K562 (cell line): ENCODE data around the gene TSPAN15. TPM values are rescaled to one million over a fixed set of nuclear protein-coding genes. Genes with fewer than 3 reads are reported as not detected.
A peak's percentile ranks its signal among the peaks of the same experiment; 100 is the strongest.

Experiments
- ATAC-seq: fragments of 200-7000 bp; cut with Tn5 transposase; 3 replicates; pipeline ENCODE4 v1.9.1; 2020; ENCODE audit warnings: moderate library complexity
- BruUV-seq: library from RNA; stranded (reverse); fragments of 400-500 nt; replicated peaks from 2 replicates; lab custom pipeline; 2021; lab: Mats Ljungman, UMichigan
- CTCF ChIA-PET: fragments of 300-600 bp; formaldehyde crosslinking; extraction: SDS; loops from one replicate; lab custom pipeline; 2021; ENCODE audit warnings: low intra/inter-chr PET ratio; lab: Yijun Ruan, JAX
- POLR2A ChIA-PET: fragments of 300-600, 350-650 bp; sonication (Branson Sonifier 250); formaldehyde crosslinking; extraction: SDS; loops from one replicate; lab custom pipeline; 2021; ENCODE audit warnings: antibody characterized with exemption, inconsistent platforms; lab: Yijun Ruan, JAX
- DNase-seq, 4 experiments: peaks; one replicate each; pipeline versions ENCODE4 v3.0.0 to v3.0.0-alpha.2; 2011 to 2018; ENCODE audit warnings: low spot score in 3 of 4, mixed read lengths in 3 of 4; ENCODE audit errors: extremely low read depth in 1 of 4
- FAIRE-seq: peaks from 2 replicates; lab custom pipeline; 2011; peaks lifted over from hg19 to GRCh38; lab: Jason Lieb, UNC
- H2AFZ ChIP-seq: 2 replicates; pipeline ENCODE4 v1.6.0; 2011; ENCODE audit warnings: low read depth, low read length, control low read depth, inconsistent platforms
- H3K27ac ChIP-seq: fragments of 200-600 bp; 3 replicates; pipeline ENCODE4 v1.8.0; 2011; ENCODE audit warnings: low read depth, mild to moderate bottlenecking, control low read depth, inconsistent platforms, low read length, moderate library complexity, mixed read lengths; ENCODE audit errors: extremely low read depth
- H3K27me3 ChIP-seq, 2 experiments: fragments of 300-600 bp in 1 of 2; 2 replicates in 1 of 2; 3 replicates in 1 of 2; pipeline versions ENCODE4 v1.6.0 to v1.8.0; 2011; ENCODE audit warnings: inconsistent platforms in 2 of 2, low read length in 2 of 2, mild to moderate bottlenecking in 1 of 2, mixed read lengths in 1 of 2, moderate library complexity in 1 of 2; ENCODE audit not compliant: control insufficient read depth in 2 of 2, insufficient read depth in 2 of 2
- H3K36me3 ChIP-seq: fragments of 300-600 bp; 3 replicates; pipeline ENCODE4 v1.8.0; 2011; ENCODE audit warnings: mild to moderate bottlenecking, low read length, inconsistent platforms; ENCODE audit not compliant: control insufficient read depth, insufficient read depth
- H3K4me1 ChIP-seq, 2 experiments: fragments of 200-600 bp in 1 of 2; replicated peaks in 1 of 2; 2 replicates in 1 of 2; 3 replicates in 1 of 2; pipeline versions ENCODE4 v1.5.1 to v1.8.0; 2011; ENCODE audit warnings: inconsistent platforms in 2 of 2, low read length in 2 of 2, mild to moderate bottlenecking in 1 of 2, mixed read lengths in 1 of 2, moderate library complexity in 1 of 2; ENCODE audit not compliant: control insufficient read depth in 2 of 2, insufficient read depth in 2 of 2
- H3K4me2 ChIP-seq: 2 replicates; pipeline ENCODE4 v1.6.1; 2011; ENCODE audit warnings: low read length, control low read depth, inconsistent platforms, mixed read lengths; ENCODE audit not compliant: insufficient read depth
- H3K4me3 ChIP-seq: fragments of 200-600 bp; sonication (generic), shearing (Covaris generic); 2 replicates; pipeline ENCODE4 v1.5.1; 2016; ENCODE audit warnings: control low read depth, inconsistent platforms
- H3K79me2 ChIP-seq: fragments of 200-600 bp; 3 replicates; pipeline ENCODE4 v1.8.0; 2011; ENCODE audit warnings: low read length, inconsistent platforms; ENCODE audit not compliant: control insufficient read depth, insufficient read depth
- H3K9ac ChIP-seq, 2 experiments: 2 replicates each; pipeline versions ENCODE4 v1.6.0 to v1.6.1; 2011; ENCODE audit warnings: low read depth in 2 of 2, low read length in 2 of 2, control low read depth in 1 of 2, inconsistent platforms in 1 of 2, mild to moderate bottlenecking in 1 of 2, mixed read lengths in 1 of 2; ENCODE audit not compliant: insufficient read depth in 1 of 2
- H3K9me1 ChIP-seq: one replicate; pipeline ENCODE4 v1.6.0; 2011; ENCODE audit warnings: inconsistent platforms, mild to moderate bottlenecking, low read length, moderate library complexity; ENCODE audit not compliant: control insufficient read depth, insufficient read depth
- H3K9me3 ChIP-seq: replicated peaks from 2 replicates; pipeline ENCODE4 v1.5.1; 2011; ENCODE audit warnings: low read depth, low read length, inconsistent platforms; ENCODE audit not compliant: control insufficient read depth, insufficient read depth
- H4K20me1 ChIP-seq: replicated peaks from 2 replicates; pipeline ENCODE4 v1.6.1; 2011; ENCODE audit warnings: low read length, inconsistent platforms, mixed read lengths; ENCODE audit not compliant: control insufficient read depth, insufficient read depth
- C11orf30 ChIP-seq: fragments of 450-650 bp; IDR thresholded peaks from 2 replicates; pipeline ENCODE4 v1.6.1; 2016; ENCODE audit warnings: low read depth, mild to moderate bottlenecking
- E2F3 ChIP-seq: fragments of 250-450 bp; sonication (Bioruptor Pico); IDR thresholded peaks from 2 replicates; pipeline ENCODE4 v1.4.0; 2020; ENCODE audit warnings: mild to moderate bottlenecking
- ELF1 ChIP-seq: fragments of 200-800 bp; sonication (Bioruptor generic); IDR thresholded peaks from 2 replicates; pipeline ENCODE4 v1.6.1; 2016; ENCODE audit warnings: missing genetic modification characterization, missing compliant biosample characterization
- KDM1A ChIP-seq, 2 experiments: fragments of 450-650 bp; IDR thresholded peaks; 2 replicates each; pipeline ENCODE4 v1.6.1; 2016; ENCODE audit warnings: mild to moderate bottlenecking in 2 of 2
- RBFOX2 ChIP-seq: fragments of 200-400 bp; formaldehyde crosslinking; IDR thresholded peaks from 2 replicates; pipeline ENCODE4 v1.6.1; 2017; ENCODE audit warnings: low read depth, mild to moderate bottlenecking, low read length, moderate library complexity
- RBM25 ChIP-seq: fragments of 200-400 bp; formaldehyde crosslinking; IDR thresholded peaks from 2 replicates; pipeline ENCODE4 v1.6.1; 2018; ENCODE audit warnings: low read length, low read depth, moderate library complexity; ENCODE audit not compliant: severe bottlenecking
- RFX1 ChIP-seq: fragments of 450-650 bp; IDR thresholded peaks from 2 replicates; pipeline ENCODE4 v1.6.1; 2016; ENCODE audit warnings: mild to moderate bottlenecking, moderate library complexity
- ZFP36 ChIP-seq: fragments of 150-350 bp; IDR thresholded peaks from 2 replicates; pipeline ENCODE4 v1.6.1; 2018; ENCODE audit warnings: low read length, low read depth; ENCODE audit not compliant: partially characterized antibody
- ZNF740 ChIP-seq, 3 experiments: fragments of 200-800 bp in 1 of 3; sonication (Bioruptor generic) in 1 of 3; sonication (generic) in 1 of 3; formaldehyde crosslinking in 1 of 3; IDR thresholded peaks; 2 replicates each; pipeline versions ENCODE4 v1.6.1 to v1.8.0; 2016 to 2022; ENCODE audit warnings: mild to moderate bottlenecking in 2 of 3, missing compliant biosample characterization in 2 of 3, missing genetic modification characterization in 2 of 3, missing genetic modification reagents in 1 of 3
- WGBS: fragments of 100-300 bp; shearing (Covaris generic); methylation state at CpG from one replicate; pipeline ENCODE4 v1.1.6; 2016; ENCODE audit warnings: low coverage, mixed read lengths; ENCODE audit not compliant: insufficient coverage; ENCODE audit errors: missing lambda C conversion rate; 5-methylcytosine and 5-hydroxymethylcytosine counted together
- in situ Hi-C: fragments of 300-500 bp; cut with MboI; formaldehyde crosslinking; loops from 4 replicates; pipeline ENCODE4 v1.15.0; 2018; ENCODE audit warnings: inconsistent platforms, mixed read lengths
- intact Hi-C: fragments of 100-400 bp; cut with micrococcal nuclease; formaldehyde crosslinking; loops from 2 replicates; pipeline ENCODE4 v1.14.2; 2022
- polyA plus RNA-seq, 8 experiments: library from polyadenylated mRNA; depleted of rRNA in 4 of 8; stranded (reverse) in 5 of 8; unstranded in 3 of 8; fragments of >200 nt; fragmentation: Nextera tagmentation in 2 of 8; fragmentation: Illumina TruSeq in 1 of 8; extraction: Ambion mirVana in 2 of 8; extraction: Trizol in 1 of 8; gene quantifications; 2 replicates each; pipeline versions ENCODE4 v1.2.1 to v1.2.3, GENCODE V29; 2011 to 2014; ENCODE audit warnings: inconsistent platforms in 1 of 8, missing spikeins in 1 of 8
- total RNA-seq, 7 experiments: library from RNA; depleted of rRNA in 6 of 7; stranded (reverse); fragments of >200 nt in 6 of 7; fragmentation: Illumina TruSeq in 2 of 7; extraction: Trizol in 2 of 7; gene quantifications; 2 replicates each; pipeline versions ENCODE4 v1.2.1 to v1.2.3, GENCODE V29; 2011 to 2021; ENCODE audit warnings: low replicate concordance in 1 of 7

TSPAN15 gene
- total and polyA plus RNA-seq, 9 of the 15 experiments (the other 6 are each of a cell fraction or from before 2014, with no cell fraction given), result 0.33 to 1.0 (median 0.45) TPM; not detected in 2

- Histone ChIP-seq H3K9ac (no peak overlapping the region), H3K9me1 (no peaks in the 10 kb centered on the region), H4K20me1 (no peaks in the 10 kb centered on the region; the same call in 1 of the 2 replicates), H3K4me3 (no peak overlapping the region), H3K36me3 (no peaks in the 10 kb centered on the region), H3K9me3 (no peaks in the 10 kb centered on the region), H2AFZ (no peak overlapping the region), H3K4me1 (peaks cover 0 to 10% of the 10 kb centered on the region in 2 experiments; a peak in 2 of 5 replicates), H3K4me2 (no peak overlapping the region), H3K27ac (no peak overlapping the region), H3K27me3 (peaks cover 37 to 63% of the 10 kb centered on the region in 2 experiments), H3K79me2 (no peaks in the 10 kb centered on the region)
- ChIA-PET POLR2A (no interaction called here), CTCF (no interaction called here)
- no TSS peak for BruUV-seq
- WGBS, result 2% methylated on average over 13 of the region's 13 CpGs
- in situ Hi-C loops, result no loop called here
- TF ChIP-seq RBFOX2, result no peak
- intact Hi-C loops, result no loop called here
- DNase-seq, result no peak
- no peak for ATAC-seq
- no peak for FAIRE-seq
These were observed 13.7 kb upstream of the TSPAN15 start for GRCh38 chr10:69437321-69438259.

DNA sequence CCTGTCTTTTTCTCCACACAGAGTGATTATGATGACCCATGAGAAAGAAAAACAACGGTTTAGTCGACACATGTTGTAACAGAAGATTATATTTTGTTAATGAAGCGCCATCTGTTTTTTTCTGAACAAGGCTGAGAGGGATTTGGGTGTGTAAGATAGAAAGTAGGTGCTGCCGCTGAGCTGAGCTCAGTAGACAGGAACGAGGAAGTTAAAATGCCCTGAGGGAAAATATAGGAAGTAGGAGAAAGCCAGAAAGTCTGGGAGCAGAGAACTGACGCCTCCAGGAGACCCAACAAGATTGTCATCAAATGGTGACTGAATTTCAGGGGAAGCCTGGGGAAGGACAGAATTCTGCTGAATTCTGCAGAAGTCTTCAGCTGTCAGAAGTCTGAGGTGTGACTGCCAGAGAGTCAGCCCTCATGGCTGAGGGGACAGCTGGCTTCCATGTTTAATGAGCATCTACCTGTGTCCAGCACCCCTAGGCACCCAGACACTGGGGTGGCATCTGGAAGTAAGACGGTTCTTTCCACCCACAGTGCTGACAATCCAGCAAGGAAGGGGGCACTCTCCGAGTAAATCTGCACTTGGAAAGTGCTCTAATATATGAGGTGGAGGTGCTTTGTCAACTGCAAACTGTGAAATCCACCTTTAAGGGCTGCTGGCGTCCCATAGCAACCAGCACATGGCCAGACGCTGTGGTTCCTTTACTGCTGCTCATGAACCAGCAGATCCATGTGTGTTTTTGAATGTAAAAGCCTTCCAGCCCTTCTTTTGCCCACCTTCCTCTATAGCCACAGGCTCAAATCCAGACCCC lies 12.5 kb upstream of the TSPAN15 start:
- H3K9ac ChIP-seq, result no peak overlapping the region; a peak in 1 of 4 replicates
- 2% methylated on average over 10 of the region's 10 CpGs for WGBS
- TF ChIP-seq RFX1 (0 out of 2 replicates have a peak, but pooled peaks have one; percentile 15), ZNF740 (CRISPR knock-in tag; IDR thresholded peaks at IDR 0.05) (no peak), ZNF740 (tag; IDR thresholded peaks at IDR 0.05) (no peak), ELF1 (tag) (peak; percentile 80), KDM1A (IDR thresholded peaks at IDR 0.05) (no peak), E2F3 (no peak), C11orf30 (no peak), RBM25 (no peak), ZFP36 (peak; percentile 2)

More for the DNA sequence above, 12.5 kb upstream of the TSPAN15 start:
- Histone ChIP-seq H3K9me3 (no peaks in the 10 kb centered on the region), H3K9me1 (no peaks in the 10 kb centered on the region), H3K4me1 (peaks cover 0 to 10% of the 10 kb centered on the region in 2 experiments; a peak in 2 of 5 replicates), H4K20me1 (no peaks in the 10 kb centered on the region; the same call in 1 of the 2 replicates), H3K79me2 (no peaks in the 10 kb centered on the region), H3K4me2 (peak overlapping the region; percentile 13; the same call in 1 of the 2 replicates), H3K27me3 (peaks cover 40 to 59% of the 10 kb centered on the region in 2 experiments), H2AFZ (peak overlapping the region; percentile 68), H3K4me3 (no peak overlapping the region), H3K36me3 (no peaks in the 10 kb centered on the region), H3K27ac (no peak overlapping the region)
- DNase-seq (no peak), ATAC-seq (no peak), FAIRE-seq (no peak)
- in situ Hi-C loops, result no loop called here
- POLR2A ChIA-PET, result interaction anchor here (0.5 to 1.6 kb wide), 4 partner anchors 10 to 363 kb away, joined by 3 to 6 read pairs (median 4); partner anchors contain the start of gene TSPAN15
- CTCF ChIA-PET, result no interaction called here
- no TSS peak for BruUV-seq
- intact Hi-C loops, result no loop called here
